DND-41 (cell line): Measurements from ENCODE around the gene HYI.

ENCODE experiments used
- ATAC-seq: fragments of 200-7000 bp; cut with Tn5 transposase; 3 replicates; pipeline ENCODE4 v1.9.1; 2021; ENCODE audit warnings: low read depth; ENCODE audit not compliant: insufficient read depth
- DNase-seq: peaks from one replicate; pipeline ENCODE4 v3.0.0-alpha.2; 2020
- H2AFZ ChIP-seq: 2 replicates; pipeline ENCODE4 v1.6.0; 2012; ENCODE audit warnings: low read depth, low read length
- H3K27ac ChIP-seq: 2 replicates; pipeline ENCODE4 v1.5.1; 2012; ENCODE audit warnings: low read length, inconsistent platforms
- H3K27me3 ChIP-seq: fragments of 200-600 bp; sonication (generic); 2 replicates; pipeline ENCODE4 v1.6.0; 2012; ENCODE audit warnings: low read length, mild to moderate bottlenecking, inconsistent platforms; ENCODE audit not compliant: insufficient read depth, poor library complexity
- H3K36me3 ChIP-seq: 2 replicates; pipeline ENCODE4 v1.5.1; 2012; ENCODE audit warnings: low read length, inconsistent platforms; ENCODE audit not compliant: insufficient read depth
- H3K4me1 ChIP-seq: 2 replicates; pipeline ENCODE4 v1.5.1; 2012; ENCODE audit warnings: mild to moderate bottlenecking, low read length; ENCODE audit not compliant: insufficient read depth
- H3K4me2 ChIP-seq: 2 replicates; pipeline ENCODE4 v1.6.0; 2012; ENCODE audit warnings: mild to moderate bottlenecking, moderate library complexity, low read length, inconsistent platforms; ENCODE audit not compliant: insufficient read depth
- H3K4me3 ChIP-seq, 2 experiments: fragments of 200-600 bp in 1 of 2; shearing (Covaris generic) in 1 of 2; 2 replicates each; pipeline ENCODE4 v1.5.1; 2012 to 2016; ENCODE audit warnings: inconsistent platforms in 2 of 2, low read length in 2 of 2, mild to moderate bottlenecking in 2 of 2, low read depth in 1 of 2, moderate library complexity in 1 of 2
- H3K79me2 ChIP-seq: 2 replicates; pipeline ENCODE4 v1.6.0; 2012; ENCODE audit warnings: low read length, inconsistent platforms; ENCODE audit not compliant: insufficient read depth
- H3K9ac ChIP-seq: 2 replicates; pipeline ENCODE4 v1.6.0; 2012; ENCODE audit warnings: low read depth, mild to moderate bottlenecking, inconsistent platforms, low read length, moderate library complexity
- H3K9me3 ChIP-seq: 2 replicates; pipeline ENCODE4 v1.5.1; 2012; ENCODE audit warnings: low read length, moderate library complexity, mild to moderate bottlenecking, inconsistent platforms; ENCODE audit not compliant: insufficient read depth, severe bottlenecking
- H4K20me1 ChIP-seq: 2 replicates; pipeline ENCODE4 v1.6.0; 2012; ENCODE audit warnings: low read length; ENCODE audit not compliant: insufficient read depth
- CTCF ChIP-seq: IDR thresholded peaks from 2 replicates; pipeline ENCODE4 v1.5.1; 2012; ENCODE audit warnings: borderline replicate concordance, low read length, moderate library complexity, mild to moderate bottlenecking; ENCODE audit not compliant: poor library complexity, severe bottlenecking; ENCODE audit errors: extremely low read depth
- EZH2 ChIP-seq: IDR thresholded peaks from 3 replicates; pipeline ENCODE4 v1.6.1; 2012; ENCODE audit warnings: borderline replicate concordance, low read depth, mild to moderate bottlenecking, moderate library complexity, low read length, inconsistent platforms; ENCODE audit not compliant: severe bottlenecking

HYI gene

GRCh38 chr1:43451701-43452532 lies 1.8 kb downstream of the HYI start:
- peak overlapping the region in 1 of 2 experiments; percentile 58; a peak in 1 of 4 replicates for H3K4me3 ChIP-seq
- H4K20me1 ChIP-seq, result no peaks in the 10 kb centered on the region; the same call in 1 of the 2 replicates
- TF ChIP-seq EZH2 (no peak), CTCF (no peak)
- ATAC-seq (no peak), DNase-seq (no peak)
- H3K79me2 ChIP-seq, result peaks cover 19% of the 10 kb centered on the region
- H3K27ac ChIP-seq, result no peak overlapping the region
- no peaks in the 10 kb centered on the region for H3K27me3 ChIP-seq
- peaks cover 27% of the 10 kb centered on the region for H3K4me1 ChIP-seq
- H3K9ac ChIP-seq, result peak overlapping the region; percentile 80; the same call in 1 of the 2 replicates
- no peaks in the 10 kb centered on the region for H3K9me3 ChIP-seq
- H3K36me3 ChIP-seq, result peaks cover 54% of the 10 kb centered on the region
- peak overlapping the region; percentile 91 for H3K4me2 ChIP-seq
- H2AFZ ChIP-seq, result no peak overlapping the region

- H3K36me3 ChIP-seq, result peaks cover 62% of the 10 kb centered on the region
- ATAC-seq, result no peak
These were observed 2.6 kb downstream of the HYI start for GRCh38 chr1:43451157-43451591.

GRCh38 chr1:43450251-43450941 lies 3.3 kb downstream of the HYI start:
- no peak for TF ChIP-seq CTCF
- no peak for TF ChIP-seq EZH2
- H2AFZ ChIP-seq, result no peak overlapping the region
- no peak overlapping the region for H3K27ac ChIP-seq
- H3K4me1 ChIP-seq, result peaks cover 27% of the 10 kb centered on the region
- peaks cover 69% of the 10 kb centered on the region for H3K36me3 ChIP-seq
- no peak overlapping the region for H3K4me2 ChIP-seq
- H3K27me3 ChIP-seq, result no peaks in the 10 kb centered on the region
- no peak overlapping the region for H3K9ac ChIP-seq
- DNase-seq (no peak), ATAC-seq (no peak)
- no peaks in the 10 kb centered on the region for H3K9me3 ChIP-seq
- no peaks in the 10 kb centered on the region; the same call in 1 of the 2 replicates for H4K20me1 ChIP-seq
- peaks cover 19% of the 10 kb centered on the region for H3K79me2 ChIP-seq
- H3K4me3 ChIP-seq, result no peak overlapping the region

More at GRCh38 chr1:43451157-43451591, 2.6 kb downstream of the HYI start:
- Histone ChIP-seq H3K27ac (no peak overlapping the region), H3K4me2 (no peak overlapping the region), H3K4me3 (no peak overlapping the region), H4K20me1 (no peaks in the 10 kb centered on the region; the same call in 1 of the 2 replicates), H3K27me3 (no peaks in the 10 kb centered on the region), H3K79me2 (peaks cover 19% of the 10 kb centered on the region), H3K9me3 (no peaks in the 10 kb centered on the region), H2AFZ (no peak overlapping the region), H3K9ac (no peak overlapping the region), H3K4me1 (peaks cover 27% of the 10 kb centered on the region)
- TF ChIP-seq CTCF (no peak), EZH2 (no peak)
- no peak for DNase-seq
